ENCODE results near the gene TGFB1. TPM values are rescaled to one million over a fixed set of nuclear protein-coding genes. Genes with fewer than 3 reads are reported as not detected.
"Not testable (repeated sequence)": the region's sequence is repeated elsewhere in the genome, so short reads cannot be mapped to it uniquely, and the experiment has no call there.

TGFB1 gene
- total RNA-seq, 1 experiment from 2014 or later: 10.4 TPM

DNA sequence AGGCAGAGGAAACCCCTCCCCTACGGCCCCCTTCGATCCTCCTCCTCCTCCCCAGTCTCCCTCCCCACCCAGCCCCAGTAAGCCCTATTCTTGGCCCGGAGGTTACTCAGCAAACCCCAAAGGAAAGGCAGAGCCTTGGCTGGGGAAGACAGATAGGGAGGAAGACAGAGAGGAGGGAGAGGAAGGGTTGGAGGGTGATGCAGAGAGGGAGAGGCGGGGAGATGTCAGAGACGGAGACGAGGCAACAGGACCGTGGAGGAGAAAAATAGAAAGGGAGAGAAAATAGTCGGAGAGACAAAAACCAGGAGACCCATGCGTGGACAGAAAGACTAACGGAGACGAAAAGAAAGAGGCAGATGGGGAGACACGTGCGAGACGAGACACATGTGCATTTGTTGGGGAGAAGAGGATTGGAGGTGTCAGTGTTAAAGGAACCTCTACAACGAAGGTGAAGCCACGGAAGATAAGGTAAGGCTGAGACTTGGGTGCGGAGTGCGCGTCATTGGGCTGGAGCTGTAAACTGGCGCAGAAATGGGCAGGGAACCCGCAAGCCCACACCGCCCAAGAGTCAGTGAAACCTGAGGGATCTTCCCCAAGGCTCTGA is 2.9 kb downstream of the TGFB1 start (continued):
- TF ChIP-seq ZNF512 (CRISPR knock-in tag; IDR thresholded peaks at IDR 0.05; ENCODE audit: borderline replicate concordance) (no peak), CREM (CRISPR knock-in tag; IDR thresholded peaks at IDR 0.05) (no peak), PRRX2 (CRISPR knock-in tag; IDR thresholded peaks at IDR 0.05) (no peak), PRDM15 (CRISPR knock-in tag; IDR thresholded peaks at IDR 0.05) (no peak)

- H3K9me3 Mint-ChIP-seq; H3K36me3 Mint-ChIP-seq; H3K27ac Mint-ChIP-seq; POLR2A ChIA-PET; ATAC-seq; DNase-seq (ENCODE audit: low spot score); H3K4me3 Mint-ChIP-seq: not testable (repeated sequence)
- Mint-ChIP-seq H3K27me3 (ENCODE audit: low read depth) (peaks cover 33% of the 10 kb centered on the region), H3K4me1 (peaks cover 10% of the 10 kb centered on the region)
- CTCF ChIA-PET: interaction anchor here (1.0 to 1.5 kb wide), 3 partner anchors 19 to 85 kb away, joined by 3 to 4 read pairs (median 3); no protein-coding TSS in a partner anchor
Observed at GRCh38 chr19:41346916-41347315, 6.8 kb downstream of the TGFB1 start.

DNA sequence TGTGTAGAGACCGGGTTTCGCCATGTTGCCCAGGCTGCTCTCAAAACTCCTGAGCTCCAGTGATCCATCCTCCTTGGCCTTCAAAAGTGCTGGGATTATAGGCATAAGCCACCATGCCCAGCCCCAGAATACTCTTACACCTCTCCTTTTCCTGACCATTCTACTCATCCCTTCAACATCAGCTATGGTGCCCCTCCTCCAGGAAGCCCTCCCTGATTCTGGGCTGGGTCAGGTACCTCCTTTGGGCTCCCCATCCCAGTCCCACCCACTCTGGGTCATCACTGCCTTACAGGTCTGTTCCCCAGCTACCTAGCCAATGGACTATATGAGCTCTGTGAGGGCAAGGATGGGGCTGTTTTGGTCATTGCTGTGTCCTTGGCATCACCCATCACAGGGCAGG is 9.6 kb downstream of the TGFB1 start:
- Mint-ChIP-seq H3K9me3 (no peaks in the 10 kb centered on the region), H3K27me3 (ENCODE audit: low read depth) (peaks cover 6% of the 10 kb centered on the region), H3K4me3 (no peak overlapping the region), H3K4me1 (no peaks in the 10 kb centered on the region), H3K27ac (no peak overlapping the region), H3K36me3 (no peaks in the 10 kb centered on the region)
- CTCF ChIA-PET: interaction anchor here (0.9 to 1.2 kb wide), 3 partner anchors 22 to 227 kb away, joined by 3 to 4 read pairs (median 3); no protein-coding TSS in a partner anchor
- no peak for ATAC-seq
- DNase-seq (ENCODE audit: low spot score): no peak
- TF ChIP-seq ZNF416 (CRISPR knock-in tag; IDR thresholded peaks at IDR 0.05) (no peak), FOXJ3 (CRISPR knock-in tag; IDR thresholded peaks at IDR 0.05; ENCODE audit: borderline replicate concordance) (no peak), ELF4 (CRISPR knock-in tag; IDR thresholded peaks at IDR 0.05; ENCODE audit: low read depth) (no peak), ZNF423 (CRISPR knock-in tag; IDR thresholded peaks at IDR 0.05) (no peak), SMAD4 (CRISPR knock-in tag; IDR thresholded peaks at IDR 0.05) (no peak), HMGXB4 (CRISPR knock-in tag; IDR thresholded peaks at IDR 0.05) (no peak), JUN (CRISPR knock-in tag; IDR thresholded peaks at IDR 0.05) (no peak), JAZF1 (CRISPR knock-in tag; IDR thresholded peaks at IDR 0.05) (no peak)
- POLR2A ChIA-PET: no interaction called here
